Thyroid gland (tissue), 4 donors: ENCODE results near the gene SLITRK2.

Experiments used
- CTCF ChIP-seq, 6 experiments: fragments of 200-600 bp in 3 of 6; fragments of 450-650 bp in 3 of 6; sonication (generic) in 3 of 6; IDR thresholded peaks; one replicate each; pipeline ENCODE4 v1.5.1; 2016 to 2019; ENCODE audit warnings: antibody characterized with exemption in 6 of 6, mild to moderate bottlenecking in 2 of 6, inconsistent platforms in 1 of 6, moderate library complexity in 1 of 6
- POLR2A ChIP-seq, 2 donors: fragments of 450-650 bp; IDR thresholded peaks; one replicate each; pipeline ENCODE4 v1.6.1; 2017; ENCODE audit warnings: antibody characterized with exemption in 2 of 2, mild to moderate bottlenecking in 2 of 2, moderate library complexity in 1 of 2

GRCh38 chrX:145792281-145792680 lies 25.3 kb upstream of the SLITRK2 start:
- no peak for TF ChIP-seq CTCF (IDR thresholded peaks at IDR 0.05)
- no peak for TF ChIP-seq POLR2A (IDR thresholded peaks at IDR 0.05)
